Memory B cell (primary cell): Measurements from ENCODE around the gene CAPRIN1.
"Not testable (repeated sequence)": the region's sequence is repeated elsewhere in the genome, so short reads cannot be mapped to it uniquely, and the experiment has no call there.

Experiments
- ATAC-seq: fragments of 150-1000 bp; cut with Tn5 transposase; 2 replicates; pipeline ENCODE4 v1.10.0; 2021; ENCODE audit warnings: low read depth, mild to moderate bottlenecking, moderate library complexity
- DNase-seq, 2 donors: peaks; one replicate each; pipeline ENCODE4 v3.0.0; 2022; ENCODE audit warnings: low spot score in 2 of 2
- H3K27ac Mint-ChIP-seq: one replicate; pipeline ENCODE4 v1.8.0; 2022; ENCODE audit warnings: mild to moderate bottlenecking, moderate library complexity, mixed read lengths
- H3K27me3 Mint-ChIP-seq: one replicate; pipeline ENCODE4 v1.8.0; 2022; ENCODE audit warnings: mixed read lengths
- H3K36me3 Mint-ChIP-seq: one replicate; pipeline ENCODE4 v1.8.0; 2022; ENCODE audit warnings: mild to moderate bottlenecking, mixed read lengths
- H3K4me1 Mint-ChIP-seq: one replicate; pipeline ENCODE4 v1.8.0; 2022; ENCODE audit warnings: mixed read lengths
- H3K4me3 Mint-ChIP-seq: one replicate; pipeline ENCODE4 v1.8.0; 2022; ENCODE audit warnings: mild to moderate bottlenecking, moderate library complexity, mixed read lengths
- H3K9me3 Mint-ChIP-seq: one replicate; pipeline ENCODE4 v1.8.0; 2022; ENCODE audit warnings: mixed read lengths

Gene CAPRIN1

DNA sequence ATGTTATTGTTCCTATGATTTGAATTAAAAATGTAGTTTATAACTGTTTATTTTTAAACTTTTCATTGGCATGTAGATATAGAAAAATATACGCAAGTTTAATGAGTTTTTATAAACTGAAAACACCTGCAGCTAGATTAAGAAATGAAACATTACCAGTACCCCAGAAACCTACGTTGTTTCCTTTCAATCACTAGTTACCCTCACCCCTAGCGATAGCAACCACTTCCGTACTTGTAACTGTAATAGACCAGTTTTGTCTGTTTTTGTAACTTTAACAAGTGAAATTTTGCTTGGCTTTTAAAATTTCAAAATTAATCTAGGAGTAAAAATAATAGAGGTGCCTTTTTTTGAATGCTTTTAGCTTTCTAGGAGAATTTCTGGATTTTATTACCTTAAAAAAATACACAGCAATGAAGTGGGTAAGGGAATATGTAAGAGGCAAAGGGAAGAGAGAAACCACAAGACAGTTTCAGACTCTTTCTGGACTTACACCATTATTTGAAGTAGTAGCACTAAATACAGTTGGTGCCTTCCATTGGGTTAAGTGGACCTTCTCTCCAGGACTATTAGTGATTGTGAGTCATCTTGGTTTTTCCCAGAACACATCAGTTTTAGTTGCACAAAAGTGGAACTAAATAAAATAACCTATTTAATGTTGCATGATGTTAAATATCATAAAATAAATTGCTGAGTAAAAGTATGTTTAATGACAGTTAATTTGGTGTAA lies 35.2 kb downstream of the CAPRIN1 start:
- no peak overlapping the region for H3K4me3 Mint-ChIP-seq
- peak overlapping the region; percentile 72 for H3K27ac Mint-ChIP-seq
- no peaks in the 10 kb centered on the region for H3K27me3 Mint-ChIP-seq
- H3K4me1 Mint-ChIP-seq = peaks cover 4% of the 10 kb centered on the region
- DNase-seq (no peak), ATAC-seq (peak; percentile 32)
- H3K9me3 Mint-ChIP-seq = no peaks in the 10 kb centered on the region
- peaks cover 40% of the 10 kb centered on the region for H3K36me3 Mint-ChIP-seq

DNA sequence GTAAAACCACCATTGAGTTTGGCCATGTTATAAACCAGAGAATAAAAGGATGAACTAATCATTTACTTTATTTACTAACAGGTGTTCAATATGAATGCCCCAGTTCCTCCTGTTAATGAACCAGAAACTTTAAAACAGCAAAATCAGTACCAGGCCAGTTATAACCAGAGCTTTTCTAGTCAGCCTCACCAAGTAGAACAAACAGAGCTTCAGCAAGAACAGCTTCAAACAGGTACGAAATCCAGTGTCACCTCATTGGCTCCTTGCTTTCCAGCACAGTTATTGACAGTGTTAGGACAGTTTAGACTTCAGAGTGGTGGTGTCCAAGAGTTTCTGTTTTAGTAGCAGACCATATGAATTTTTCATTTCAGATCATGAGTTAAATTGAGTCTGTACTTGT lies 40.3 kb downstream of the CAPRIN1 start:
- Mint-ChIP-seq H3K9me3 (no peaks in the 10 kb centered on the region), H3K4me3 (no peak overlapping the region), H3K36me3 (peaks cover 24% of the 10 kb centered on the region), H3K4me1 (no peaks in the 10 kb centered on the region), H3K27ac (no peak overlapping the region), H3K27me3 (no peaks in the 10 kb centered on the region)
- DNase-seq (no peak), ATAC-seq (no peak)

DNA sequence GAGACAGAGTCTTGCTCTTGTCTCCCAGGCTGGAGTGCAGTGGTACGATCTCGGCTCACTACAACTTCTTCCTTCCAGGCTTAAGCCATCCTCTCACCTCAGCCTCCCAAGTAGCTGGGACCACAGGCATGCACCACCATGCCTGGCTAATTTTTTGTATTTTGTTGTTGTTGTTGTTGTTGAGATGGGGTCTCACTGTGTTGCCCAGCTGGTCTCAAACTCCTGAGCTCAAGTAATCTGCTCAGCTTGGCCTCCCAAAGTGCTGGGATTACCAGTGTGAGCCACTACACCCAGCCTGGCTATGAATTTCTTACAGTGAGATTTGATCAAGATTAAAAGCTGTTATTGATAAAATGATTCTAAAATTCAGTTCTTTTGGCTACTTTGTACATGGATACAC lies 43.4 kb downstream of the CAPRIN1 start:
- H3K27me3 Mint-ChIP-seq, ATAC-seq, H3K9me3 Mint-ChIP-seq, H3K27ac Mint-ChIP-seq, DNase-seq, H3K4me1 Mint-ChIP-seq, H3K4me3 Mint-ChIP-seq: not testable (repeated sequence)
- H3K36me3 Mint-ChIP-seq = peaks cover 25% of the 10 kb centered on the region

GRCh38 chr11:34098813-34099212 lies 47.3 kb downstream of the CAPRIN1 start:
- ATAC-seq = no peak
- Mint-ChIP-seq H3K27ac (no peak overlapping the region), H3K36me3 (peaks cover 18% of the 10 kb centered on the region), H3K27me3 (no peaks in the 10 kb centered on the region), H3K9me3 (no peaks in the 10 kb centered on the region), H3K4me3 (no peak overlapping the region), H3K4me1 (peaks cover 6% of the 10 kb centered on the region)
- DNase-seq = no peak

DNA sequence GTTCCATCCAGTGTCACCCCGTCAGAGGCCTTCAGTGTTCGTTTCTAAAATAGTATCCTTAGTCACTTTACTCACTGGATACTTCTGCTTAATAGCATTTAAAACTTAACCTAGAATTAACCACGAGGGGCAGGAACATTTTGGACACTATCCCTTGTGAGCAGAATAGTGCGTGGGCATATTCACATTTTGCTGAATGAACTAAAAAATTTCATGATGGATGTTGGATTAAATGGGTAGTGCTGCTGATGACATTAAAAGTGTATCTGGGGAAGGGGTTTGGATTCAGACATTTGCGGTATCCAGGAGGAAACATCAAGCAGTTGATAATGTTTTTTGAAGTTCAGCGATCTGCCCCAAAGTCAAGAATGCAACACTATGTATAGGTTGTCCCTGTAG lies 53.1 kb downstream of the CAPRIN1 start:
- no peaks in the 10 kb centered on the region for H3K27me3 Mint-ChIP-seq
- DNase-seq (no peak), ATAC-seq (no peak)
- peak overlapping the region; percentile 98 for H3K27ac Mint-ChIP-seq
- H3K36me3 Mint-ChIP-seq = peaks cover 14% of the 10 kb centered on the region
- H3K4me1 Mint-ChIP-seq = peaks cover 39% of the 10 kb centered on the region
- H3K9me3 Mint-ChIP-seq = no peaks in the 10 kb centered on the region
- peak overlapping the region; percentile 98 for H3K4me3 Mint-ChIP-seq

- Mint-ChIP-seq H3K4me3 (peak within 1 kb of the TSS; percentile 98), H3K9me3 (no peaks in the 10 kb centered on the region), H3K27me3 (no peaks in the 10 kb centered on the region), H3K36me3 (peaks cover 17% of the 10 kb centered on the region), H3K4me1 (peaks cover 42% of the 10 kb centered on the region), H3K27ac (peak within 1 kb of the TSS; percentile 98)
- peak; percentile 88 for ATAC-seq
- DNase-seq = peak; percentile 94 to 95
These were observed 53.8 kb downstream of the CAPRIN1 start, which contains the start of gene NAT10 for GRCh38 chr11:34105079-34105956. TSS of gene NAT10 (plus strand) at chr11:34105629. CDS start at chr11:34108226, 2,597 bp downstream.

GRCh38 chr11:34105957-34106504 lies 54.5 kb downstream of the CAPRIN1 start:
- peaks cover 43% of the 10 kb centered on the region for H3K4me1 Mint-ChIP-seq
- DNase-seq (no peak), ATAC-seq (no peak)
- no peaks in the 10 kb centered on the region for H3K27me3 Mint-ChIP-seq
- H3K27ac Mint-ChIP-seq = peak overlapping the region; percentile 98
- no peaks in the 10 kb centered on the region for H3K9me3 Mint-ChIP-seq
- peak overlapping the region; percentile 98 for H3K4me3 Mint-ChIP-seq
- peaks cover 18% of the 10 kb centered on the region for H3K36me3 Mint-ChIP-seq

DNA sequence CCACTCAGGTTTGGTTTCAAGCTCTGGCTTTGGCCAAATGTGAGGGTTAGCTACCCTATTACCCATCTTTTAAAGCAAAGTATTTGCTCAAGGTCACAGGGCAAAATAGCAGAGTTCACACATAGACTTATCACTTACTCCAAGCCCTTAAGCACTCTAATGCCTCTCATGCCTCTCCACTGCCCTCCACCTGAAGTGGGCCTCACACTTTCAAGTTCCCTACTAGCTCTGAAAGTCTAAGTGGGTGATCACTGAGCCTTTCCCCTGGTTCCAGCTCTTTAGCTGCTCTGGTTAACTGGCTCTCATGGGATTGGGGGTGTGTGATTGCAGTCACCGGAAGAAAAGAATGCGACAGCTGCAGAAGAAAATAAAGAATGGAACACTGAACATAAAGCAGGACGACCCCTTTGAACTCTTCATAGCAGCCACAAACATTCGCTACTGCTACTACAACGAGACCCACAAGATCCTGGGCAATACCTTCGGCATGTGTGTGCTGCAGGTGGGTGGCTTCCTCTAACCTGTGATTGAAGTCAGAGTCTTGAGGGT lies 60.3 kb downstream of the CAPRIN1 start:
- H3K36me3 Mint-ChIP-seq = peaks cover 44% of the 10 kb centered on the region
- no peaks in the 10 kb centered on the region for H3K27me3 Mint-ChIP-seq
- H3K9me3 Mint-ChIP-seq = no peaks in the 10 kb centered on the region
- ATAC-seq = no peak
- no peak overlapping the region for H3K27ac Mint-ChIP-seq
- H3K4me3 Mint-ChIP-seq = no peak overlapping the region
- DNase-seq = no peak
- peaks cover 15% of the 10 kb centered on the region for H3K4me1 Mint-ChIP-seq

GRCh38 chr11:34114014-34114413 lies 62.5 kb downstream of the CAPRIN1 start:
- Mint-ChIP-seq H3K9me3 (no peaks in the 10 kb centered on the region), H3K4me1 (peaks cover 8% of the 10 kb centered on the region), H3K27me3 (no peaks in the 10 kb centered on the region), H3K4me3 (no peak overlapping the region), H3K36me3 (peaks cover 44% of the 10 kb centered on the region), H3K27ac (no peak overlapping the region)
- no peak for ATAC-seq
- no peak for DNase-seq

- no peak overlapping the region for H3K27ac Mint-ChIP-seq
- H3K9me3 Mint-ChIP-seq = no peaks in the 10 kb centered on the region
- peaks cover 39% of the 10 kb centered on the region for H3K36me3 Mint-ChIP-seq
- H3K4me3 Mint-ChIP-seq = no peak overlapping the region
- DNase-seq (no peak), ATAC-seq (no peak)
- peaks cover 4% of the 10 kb centered on the region for H3K4me1 Mint-ChIP-seq
- H3K27me3 Mint-ChIP-seq = no peaks in the 10 kb centered on the region
These were observed 62.9 kb downstream of the CAPRIN1 start for GRCh38 chr11:34114471-34114870.

DNA sequence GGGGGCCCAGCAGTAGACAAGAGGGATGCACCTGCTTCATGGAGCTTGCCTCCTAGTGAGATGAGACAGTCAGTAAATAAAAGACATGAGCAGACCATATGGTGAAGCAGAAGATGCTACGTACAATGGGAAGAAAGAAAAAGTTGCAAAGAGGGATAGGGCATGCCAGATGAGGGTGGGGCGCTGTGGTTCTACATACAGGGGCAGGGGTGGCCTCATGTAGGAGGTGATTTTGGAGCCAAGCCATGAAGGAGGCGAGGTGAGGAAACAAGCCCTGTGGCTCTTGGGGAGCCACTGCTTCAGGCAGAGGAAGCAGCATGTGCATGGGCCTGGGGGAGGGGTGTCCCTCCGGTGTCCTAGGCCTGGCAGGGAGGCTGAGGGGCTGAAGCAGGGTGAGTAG lies 69.1 kb downstream of the CAPRIN1 start:
- Mint-ChIP-seq H3K9me3 (no peaks in the 10 kb centered on the region), H3K36me3 (peaks cover 35% of the 10 kb centered on the region), H3K27ac (no peak overlapping the region), H3K27me3 (no peaks in the 10 kb centered on the region), H3K4me1 (no peaks in the 10 kb centered on the region), H3K4me3 (no peak overlapping the region)
- no peak for ATAC-seq
- no peak for DNase-seq

- Mint-ChIP-seq H3K27ac (no peak overlapping the region), H3K27me3 (no peaks in the 10 kb centered on the region), H3K9me3 (no peaks in the 10 kb centered on the region), H3K4me1 (no peaks in the 10 kb centered on the region), H3K4me3 (no peak overlapping the region), H3K36me3 (peaks cover 39% of the 10 kb centered on the region)
- DNase-seq = no peak
- no peak for ATAC-seq
These were observed 73.5 kb downstream of the CAPRIN1 start for GRCh38 chr11:34124885-34125668.

- Mint-ChIP-seq H3K4me1 (no peaks in the 10 kb centered on the region), H3K27ac (no peak overlapping the region), H3K27me3 (no peaks in the 10 kb centered on the region), H3K9me3 (no peaks in the 10 kb centered on the region), H3K36me3 (peaks cover 36% of the 10 kb centered on the region), H3K4me3 (no peak overlapping the region)
- ATAC-seq (no peak), DNase-seq (no peak)
These were observed 75.7 kb downstream of the CAPRIN1 start for GRCh38 chr11:34126959-34127848.
